ACHN (cell line): ENCODE data around the gene ERC2.

Source experiments
- DNase-seq: peaks from one replicate; pipeline ENCODE4 v3.0.0-alpha.2; 2015
- in situ Hi-C: cut with HindIII; loops from 2 replicates; pipeline ENCODE4 v1.10.0; 2017; ENCODE audit warnings: low sequenced_read_pairs, low pct_ligation_motif_present, low pct_unique_long_range_greater_than_20kb

ERC2 gene

GRCh38 chr3:55823829-55824228 is 644.4 kb downstream of the ERC2 start:
- in situ Hi-C loops = no loop called here
- DNase-seq = no peak

- in situ Hi-C loops = no loop called here
- no peak for DNase-seq
Measured at GRCh38 chr3:55823001-55823400, 645.3 kb downstream of the ERC2 start.

GRCh38 chr3:55819005-55819404 is 649.3 kb downstream of the ERC2 start:
- no peak for DNase-seq
- in situ Hi-C loops = no loop called here

GRCh38 chr3:55818485-55818884 is 649.8 kb downstream of the ERC2 start:
- in situ Hi-C loops = no loop called here
- no peak for DNase-seq

DNA sequence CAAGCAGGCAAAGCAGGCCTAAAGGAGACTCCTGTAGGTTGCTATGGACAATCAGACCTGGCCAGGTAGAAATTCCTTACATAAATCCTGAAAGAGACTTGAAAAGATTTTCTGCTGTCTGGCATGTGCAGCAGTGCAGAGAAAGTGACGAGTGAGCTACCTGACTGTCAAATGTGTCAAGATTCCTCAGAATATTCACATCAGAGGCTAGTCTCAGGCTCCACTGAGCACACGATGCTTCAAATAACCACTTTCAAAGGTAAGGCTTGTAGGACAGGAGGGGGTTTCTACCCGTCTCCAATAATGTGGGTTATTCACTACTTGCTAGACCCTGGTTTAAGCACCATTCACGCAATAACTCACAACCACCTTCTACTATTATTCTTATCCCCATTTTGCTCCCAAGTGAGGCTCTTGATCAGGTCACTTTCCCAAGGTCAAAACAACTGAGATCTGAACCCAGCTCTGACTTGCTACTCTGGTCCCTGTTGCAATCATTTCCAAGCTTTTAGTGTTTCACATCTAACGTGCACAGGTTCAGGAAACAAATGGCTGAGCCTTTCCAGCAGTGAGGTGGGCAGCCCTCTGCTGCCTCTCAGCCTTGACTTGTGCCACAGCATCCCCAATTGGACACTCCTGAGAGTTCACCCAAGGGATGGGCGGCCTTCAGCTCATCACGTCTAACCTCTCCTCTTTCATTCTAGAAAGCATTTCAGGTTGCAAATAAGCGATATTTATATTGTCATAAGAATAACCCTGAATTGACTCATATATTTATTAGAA is 651.3 kb downstream of the ERC2 start:
- no peak for DNase-seq
- in situ Hi-C loops = no loop called here

DNA sequence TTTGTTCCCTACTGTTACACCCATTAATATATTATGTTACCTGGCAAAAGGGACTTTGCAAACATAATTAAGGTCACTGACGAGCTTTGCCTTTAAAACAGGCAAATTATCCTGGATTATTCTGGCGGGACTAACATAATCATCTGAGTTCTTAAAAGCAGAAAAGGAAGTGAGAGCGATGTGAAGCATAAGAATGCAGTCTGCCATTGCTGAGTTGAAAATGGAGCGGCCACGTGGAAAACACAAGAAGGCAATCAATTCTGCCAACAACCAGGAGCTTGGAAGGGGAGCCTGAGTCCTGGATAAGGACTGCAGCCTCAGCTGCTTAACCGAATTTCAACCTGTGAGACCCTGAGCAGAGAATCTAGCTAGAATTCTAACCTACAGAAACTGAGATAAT is 653.0 kb downstream of the ERC2 start:
- DNase-seq = no peak
- in situ Hi-C loops = no loop called here

DNA sequence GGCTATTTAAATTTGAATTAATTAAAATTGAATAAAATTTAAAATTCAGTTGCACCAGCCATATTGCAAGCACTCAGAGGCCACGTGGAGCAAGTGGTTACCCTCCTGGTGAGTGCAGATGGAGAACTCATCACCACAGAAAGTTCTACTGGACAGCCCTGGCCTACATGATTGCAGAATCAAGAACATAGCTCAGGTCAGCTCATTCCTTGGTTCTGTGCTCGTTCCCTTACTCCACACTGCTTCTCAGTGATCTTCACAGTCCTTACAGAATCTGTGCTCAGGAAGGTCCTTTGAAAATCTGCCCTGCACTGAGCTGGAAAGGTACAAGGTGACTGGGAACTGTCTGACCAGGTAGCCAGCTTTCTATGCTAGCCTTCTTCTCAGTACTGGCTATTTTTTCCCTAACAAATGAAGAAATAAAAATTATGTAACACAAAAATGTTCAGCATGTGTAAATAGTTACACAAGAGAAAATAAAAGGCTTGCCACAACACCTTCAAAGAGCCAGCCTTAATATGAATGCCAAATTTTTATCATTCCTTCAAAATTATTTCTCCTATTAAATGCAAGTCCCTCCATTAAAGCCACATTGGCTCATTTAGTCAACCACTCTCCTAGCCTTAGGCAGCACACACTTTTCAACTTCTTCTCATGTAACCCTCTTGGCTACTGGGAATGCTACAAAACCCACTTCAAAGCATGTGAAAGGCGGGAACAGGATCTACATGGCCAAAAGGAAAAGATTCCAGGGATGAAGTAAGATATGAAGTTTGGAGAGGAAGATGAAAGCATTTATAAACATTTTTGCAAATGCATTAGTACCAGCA is 654.8 kb downstream of the ERC2 start:
- DNase-seq = no peak
- in situ Hi-C loops = no loop called here

DNA sequence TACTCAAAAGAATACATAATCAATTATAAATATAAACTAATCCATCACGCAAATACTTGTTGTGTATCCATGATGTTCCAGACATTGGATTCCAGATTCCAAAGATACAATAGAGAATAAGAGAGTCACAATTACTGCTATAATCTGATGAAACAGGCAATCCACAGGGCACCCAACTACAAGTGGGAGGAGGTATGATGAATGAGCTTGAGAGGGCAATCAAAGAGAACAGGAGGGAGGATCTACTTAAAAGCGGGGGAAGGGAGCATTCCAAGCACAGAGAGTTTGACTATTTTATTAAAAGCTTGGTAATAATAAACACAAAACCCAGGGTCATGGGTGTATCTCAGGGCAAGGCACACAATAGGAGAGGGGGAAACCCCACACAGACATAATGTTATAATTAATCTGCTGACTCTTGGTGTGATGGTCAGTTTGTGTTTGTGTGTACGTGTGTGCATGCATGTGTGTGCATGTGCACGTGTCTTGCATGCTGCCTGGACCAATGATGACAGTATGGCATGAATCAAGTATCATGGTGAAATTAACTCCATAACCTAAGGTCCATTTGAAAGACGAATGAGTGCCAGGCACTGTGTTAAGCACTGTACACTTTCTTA is 655.8 kb downstream of the ERC2 start:
- DNase-seq = no peak
- in situ Hi-C loops = no loop called here

DNA sequence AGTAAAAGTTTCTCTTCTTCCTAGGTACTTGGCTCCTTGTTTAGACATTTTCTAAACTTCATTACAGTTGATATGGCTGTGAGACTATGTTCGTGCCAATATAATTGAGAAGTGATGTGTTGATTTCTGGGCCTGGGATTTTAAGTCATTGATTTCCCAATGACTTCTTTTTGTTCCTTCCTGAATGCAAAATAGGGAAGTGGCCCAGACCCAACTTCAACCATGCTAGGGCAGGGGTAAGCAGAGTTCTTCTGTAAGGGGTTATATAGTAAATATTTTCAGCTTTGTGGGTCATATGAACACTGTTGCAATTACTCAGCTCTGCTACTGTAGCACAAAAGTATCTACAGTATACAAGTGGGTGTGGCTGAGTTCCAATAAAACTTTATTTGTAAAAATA is 661.1 kb downstream of the ERC2 start:
- DNase-seq = no peak
- in situ Hi-C loops = no loop called here

DNA sequence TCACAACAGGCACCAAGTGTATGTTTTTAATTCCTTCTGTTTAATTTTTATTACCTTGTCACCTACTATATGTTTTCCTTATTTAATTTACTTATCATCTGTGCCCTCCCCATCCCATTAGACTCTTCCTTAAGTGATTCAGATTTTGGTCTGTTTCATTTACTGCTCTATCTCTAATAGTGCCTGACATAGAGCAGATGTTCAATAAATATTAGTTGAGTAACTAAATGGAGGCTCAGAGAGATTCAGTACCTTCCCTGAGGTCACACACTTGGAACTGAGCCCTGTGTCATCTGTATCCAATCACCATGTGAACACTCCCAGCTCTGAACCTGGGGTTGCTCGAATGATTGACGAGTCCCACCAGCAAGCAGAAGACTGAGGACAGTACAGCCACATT is 663.1 kb downstream of the ERC2 start:
- DNase-seq = no peak

DNA sequence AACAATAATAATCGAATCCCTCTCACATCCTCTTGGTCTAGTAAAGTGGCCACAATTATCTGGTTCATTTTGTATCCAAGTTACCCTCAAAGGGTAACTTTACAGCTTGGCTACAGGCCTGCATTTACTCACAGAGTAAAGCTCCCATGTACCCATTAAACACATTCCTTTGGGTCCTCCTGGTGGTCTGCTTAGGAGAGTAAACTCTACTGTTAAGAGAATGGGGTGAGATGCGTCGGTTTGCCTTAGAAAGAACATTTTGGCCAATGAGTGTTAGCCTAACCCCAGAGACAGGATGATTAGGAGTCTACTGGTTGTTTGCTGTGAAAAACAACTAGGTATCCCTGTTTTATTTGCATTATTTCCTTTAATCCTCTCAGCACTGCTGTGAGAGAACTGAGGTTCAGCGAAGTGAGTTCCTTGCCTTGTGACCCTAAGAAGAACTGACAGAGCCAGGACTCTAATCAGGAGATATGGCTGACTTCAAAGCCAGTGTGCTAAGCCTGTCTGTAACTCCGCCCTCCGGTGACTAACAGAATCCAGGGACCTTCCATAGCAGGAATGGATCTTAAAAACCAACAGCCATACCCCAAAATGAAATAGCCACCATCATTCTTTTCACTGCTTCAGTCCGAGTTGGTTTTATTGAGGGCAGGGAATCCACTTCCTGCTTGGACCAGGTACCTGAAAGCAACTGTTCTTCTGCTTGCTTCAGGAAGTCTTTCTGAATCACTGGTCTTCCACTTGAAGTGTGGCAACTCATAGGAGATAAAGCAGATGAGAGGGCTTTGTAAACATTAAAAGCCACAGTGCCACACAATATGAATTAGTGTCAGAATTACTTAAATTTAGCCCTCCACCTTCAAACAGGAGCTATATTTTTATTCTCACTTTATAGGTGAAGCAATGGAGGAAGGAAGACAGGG is 663.8 kb downstream of the ERC2 start:
- DNase-seq = no peak
- in situ Hi-C loops = no loop called here

More for the DNA sequence above, 663.1 kb downstream of the ERC2 start:
- in situ Hi-C loops = no loop called here

GRCh38 chr3:55802816-55803215 is 665.5 kb downstream of the ERC2 start:
- DNase-seq = no peak
- in situ Hi-C loops = no loop called here

GRCh38 chr3:55801676-55802075 is 666.6 kb downstream of the ERC2 start:
- in situ Hi-C loops = no loop called here
- DNase-seq = no peak

DNA sequence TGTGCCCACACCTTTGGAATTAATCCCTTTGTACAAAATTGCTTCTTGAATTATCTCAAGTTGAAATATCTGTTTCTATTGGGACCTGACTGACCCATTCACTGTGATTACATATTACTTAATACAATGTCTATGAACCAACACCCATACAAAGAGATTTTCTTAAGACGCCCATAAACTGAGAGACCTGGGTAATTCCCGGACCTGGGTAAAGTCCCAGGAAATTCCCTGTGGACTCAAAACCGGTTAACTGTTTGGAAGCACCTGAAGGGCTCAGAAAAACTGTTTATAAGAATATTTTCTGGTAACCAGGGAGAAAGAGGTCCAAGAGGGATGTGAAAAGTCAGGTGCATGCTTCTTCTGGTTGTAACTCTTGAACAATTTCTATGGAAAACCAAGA is 667.2 kb downstream of the ERC2 start:
- no peak for DNase-seq
- in situ Hi-C loops = no loop called here

DNA sequence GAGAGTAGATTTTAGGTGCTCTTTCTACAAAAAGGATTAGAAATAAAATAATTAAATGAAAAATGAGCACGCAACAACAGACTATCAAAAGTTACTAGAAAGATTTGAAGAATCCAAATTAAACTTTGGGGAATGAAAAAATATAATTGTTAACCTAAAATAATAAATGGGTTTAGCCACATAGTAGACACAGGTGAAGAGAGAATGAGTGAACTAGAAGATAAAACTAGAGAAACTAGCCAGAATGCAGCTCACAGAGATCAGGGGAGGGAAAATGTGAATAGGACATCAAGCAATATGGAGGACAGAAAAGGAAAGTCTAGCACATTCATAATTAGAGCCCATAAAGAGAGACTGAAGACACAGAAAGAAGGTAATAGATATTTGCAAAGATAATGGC is 670.5 kb downstream of the ERC2 start:
- DNase-seq = no peak
- in situ Hi-C loops = no loop called here

DNA sequence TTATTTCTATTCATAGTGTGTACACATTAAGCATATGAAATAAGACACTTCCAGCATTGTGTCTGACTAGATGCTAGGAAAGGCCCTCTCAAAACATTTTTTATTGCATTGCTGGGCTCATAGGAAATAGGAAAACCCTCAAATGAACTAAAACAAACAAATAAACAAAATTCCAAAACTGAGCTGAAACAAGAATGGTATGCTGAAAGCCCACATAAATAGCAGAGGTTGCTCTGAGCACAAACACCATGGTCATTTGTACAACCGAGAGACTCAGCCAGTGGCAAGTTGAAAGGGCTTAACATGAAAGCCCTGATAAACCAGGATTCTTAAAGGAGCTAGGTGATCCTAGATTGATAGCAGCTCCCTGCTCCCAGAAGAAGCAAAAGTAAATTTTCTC is 671.2 kb downstream of the ERC2 start:
- in situ Hi-C loops = no loop called here
- no peak for DNase-seq

GRCh38 chr3:55796533-55796932 is 671.7 kb downstream of the ERC2 start:
- no peak for DNase-seq
- in situ Hi-C loops = no loop called here

DNA sequence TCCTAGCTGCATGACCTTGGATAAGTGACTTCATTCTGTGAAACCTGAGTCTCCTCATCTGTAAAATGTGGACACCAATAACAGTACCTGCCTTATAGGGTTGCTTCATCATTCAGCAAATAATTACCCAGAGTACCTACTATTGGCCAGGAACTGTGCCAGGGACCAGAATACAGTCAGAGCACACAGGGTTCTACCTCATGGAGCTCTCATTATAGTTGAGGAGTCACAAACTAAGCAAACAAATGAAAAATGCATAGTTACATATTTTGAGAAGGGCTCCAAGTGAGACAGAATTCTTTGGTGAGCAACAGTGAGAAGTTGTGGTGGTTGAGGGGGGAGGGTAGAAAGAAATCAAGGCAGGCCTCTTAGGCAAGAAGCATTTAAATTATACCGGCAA is 672.5 kb downstream of the ERC2 start:
- in situ Hi-C loops = no loop called here
- DNase-seq = no peak

DNA sequence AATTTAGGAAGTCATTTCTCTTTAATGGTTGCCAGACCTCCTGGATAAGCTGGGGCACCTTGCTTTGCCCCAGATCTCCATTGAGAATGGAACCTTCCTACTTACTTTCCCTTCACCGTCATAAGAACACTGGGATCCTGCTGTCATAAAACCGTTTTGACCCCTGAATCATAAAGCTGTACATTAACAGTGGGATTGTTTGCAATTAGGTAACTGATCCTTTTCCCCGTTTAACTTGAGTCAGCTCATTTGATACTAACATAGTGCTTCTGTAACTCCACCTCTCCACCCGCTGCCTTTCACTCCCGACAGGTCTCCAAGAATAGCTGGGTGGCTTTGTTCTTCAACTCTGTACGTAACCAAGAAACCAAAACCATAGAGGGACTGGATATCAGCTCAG is 673.0 kb downstream of the ERC2 start:
- no peak for DNase-seq
- in situ Hi-C loops = no loop called here
